GM13976 (cell line): ENCODE results near the gene HSDL2.

ENCODE experiments used
- DNase-seq: peaks from one replicate; pipeline ENCODE4 v3.0.0; 2012; ENCODE audit warnings: low spot score
- CTCF ChIP-seq: IDR thresholded peaks from 2 replicates; pipeline ENCODE4 v1.5.1; 2012; ENCODE audit warnings: borderline replicate concordance, mild to moderate bottlenecking; ENCODE audit not compliant: insufficient read depth; ENCODE audit errors: extremely low read depth, missing control alignments, control extremely low read depth
- in situ Hi-C: fragments of 300-500 bp; cut with MboI; formaldehyde crosslinking; loops from one replicate; pipeline ENCODE4 v1.12.0; 2022; ENCODE audit warnings: low sequenced_read_pairs, mixed read lengths, inconsistent platforms; ENCODE audit not compliant: unreplicated experiment

Gene HSDL2

GRCh38 chr9:112396416-112396815, 16.5 kb downstream of the HSDL2 start:
- DNase-seq: no peak
- in situ Hi-C loops: no loop called here
- no peak for TF ChIP-seq CTCF

DNA sequence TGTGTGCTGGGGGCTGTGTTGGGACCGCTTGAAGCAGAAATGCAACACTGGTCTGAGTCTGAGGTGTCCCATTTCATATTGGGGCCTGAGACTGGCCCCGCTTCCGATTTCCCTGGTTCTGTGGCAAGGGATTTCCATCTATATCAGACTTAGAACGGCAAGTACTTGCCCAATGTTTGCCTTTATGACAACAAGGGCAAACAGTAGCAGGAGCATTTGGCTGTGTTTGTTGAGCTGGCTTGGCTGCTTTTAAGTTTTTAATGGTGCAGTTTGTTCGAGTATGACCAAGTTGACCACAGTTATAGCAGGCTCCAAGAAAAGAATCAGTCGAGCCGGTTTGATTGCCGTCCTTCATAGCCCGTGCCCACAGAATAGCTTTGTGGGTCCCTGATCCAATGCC, 17.0 kb downstream of the HSDL2 start:
- DNase-seq: no peak
- in situ Hi-C loops: no loop called here
- TF ChIP-seq CTCF: no peak

GRCh38 chr9:112401175-112401815, 21.4 kb downstream of the HSDL2 start:
- no peak for DNase-seq
- TF ChIP-seq CTCF: no peak
- in situ Hi-C loops: no loop called here

GRCh38 chr9:112403614-112404201, 23.8 kb downstream of the HSDL2 start:
- TF ChIP-seq CTCF: no peak
- in situ Hi-C loops: no loop called here

DNA sequence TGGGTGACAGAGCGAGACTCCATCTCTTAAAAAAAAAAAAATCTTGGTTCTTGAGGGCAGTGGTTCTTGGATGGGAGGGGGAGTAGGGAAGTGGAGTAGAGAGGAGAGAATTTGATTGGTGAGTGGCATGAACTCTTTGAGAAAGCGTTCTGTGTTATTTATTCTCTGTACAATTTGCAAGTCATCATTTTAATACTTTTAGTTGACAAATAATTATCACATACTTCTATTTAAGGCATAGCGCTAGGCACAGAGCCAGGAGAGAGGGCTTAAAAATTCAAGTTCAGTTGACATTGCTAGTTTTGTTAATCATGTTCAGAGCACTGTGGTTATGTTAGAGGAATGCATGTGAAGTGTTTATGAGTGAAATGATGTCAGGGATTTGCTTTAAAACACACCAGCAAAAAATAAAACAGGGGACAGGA, 24.6 kb downstream of the HSDL2 start:
- in situ Hi-C loops: no loop called here
- DNase-seq: no peak
- TF ChIP-seq CTCF: no peak

More at GRCh38 chr9:112403614-112404201, 23.8 kb downstream of the HSDL2 start:
- no peak for DNase-seq

GRCh38 chr9:112408275-112408674, 28.4 kb downstream of the HSDL2 start:
- in situ Hi-C loops: no loop called here
- no peak for DNase-seq
- no peak for TF ChIP-seq CTCF
